NB4 (cell line): Measurements from ENCODE around the gene MGAT3.

Source experiments
- CTCF ChIP-seq: IDR thresholded peaks from one replicate; pipeline ENCODE4 v1.5.1; 2012; ENCODE audit warnings: low read depth, low read length
- POLR2A ChIP-seq: IDR thresholded peaks from 2 replicates; pipeline ENCODE4 v1.6.1; 2011; ENCODE audit warnings: mild to moderate bottlenecking; ENCODE audit not compliant: insufficient read length; ENCODE audit errors: extremely low read depth

- TF ChIP-seq CTCF, result no peak
- TF ChIP-seq POLR2A, result no peak
These were observed 2.9 kb downstream of the MGAT3 start for GRCh38 chr22:39459681-39460080.
